Occipital lobe (tissue), 2 donors: Measurements from ENCODE around the gene LGALSL. TPM values are rescaled to one million over a fixed set of nuclear protein-coding genes. Genes with fewer than 3 reads are reported as not detected.

Experiments used
- DNase-seq: peaks from one replicate; lab custom pipeline; 2025; lab: John Stamatoyannopoulos, UW
- total RNA-seq: library from RNA; depleted of rRNA; stranded (reverse); fragments of >200 nt; gene quantifications from one replicate; pipeline ENCODE4 v1.2.3, GENCODE V29; 2014

Gene LGALSL
- total RNA-seq, 1 donor from 2014 or later, result 53.7 TPM

DNA sequence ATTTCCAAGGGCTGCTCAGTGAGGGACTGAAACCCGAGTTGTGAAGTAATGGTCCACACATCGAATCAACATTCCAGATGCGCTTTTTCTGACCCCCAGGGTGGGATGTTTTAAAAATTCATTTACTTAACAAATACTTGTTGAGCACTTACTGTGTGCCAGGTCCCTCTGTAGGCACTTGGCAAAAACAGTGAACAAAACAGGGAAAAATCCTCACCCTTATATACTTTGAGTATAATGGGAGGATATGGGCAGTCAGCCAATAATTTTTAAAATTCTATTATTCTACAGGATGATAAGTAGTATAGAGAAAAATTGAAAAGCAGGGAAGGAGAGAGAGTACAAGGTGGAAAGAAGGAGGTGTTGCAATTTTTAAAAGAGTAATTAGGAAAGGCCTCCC lies 38.9 kb downstream of the LGALSL start:
- no peak for DNase-seq

DNA sequence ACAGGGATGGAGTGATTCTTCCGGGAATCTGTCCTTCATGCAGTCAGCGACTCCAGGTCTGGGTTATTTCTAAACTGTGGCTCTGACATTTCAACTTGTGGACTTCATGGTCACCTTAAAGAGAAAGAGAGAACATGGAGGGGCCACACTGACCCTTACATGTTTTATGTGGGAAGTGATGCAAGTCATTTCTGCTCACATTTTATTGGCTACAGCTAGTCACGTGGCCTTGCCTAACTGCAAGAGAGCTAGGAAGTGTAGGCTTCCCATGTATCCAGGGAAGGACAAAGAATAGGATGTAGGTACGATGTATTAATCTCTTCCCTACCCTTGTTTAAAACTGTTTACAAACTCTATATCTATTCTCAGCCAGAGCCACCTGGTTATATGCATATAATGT lies 39.8 kb downstream of the LGALSL start:
- no peak for DNase-seq

DNA sequence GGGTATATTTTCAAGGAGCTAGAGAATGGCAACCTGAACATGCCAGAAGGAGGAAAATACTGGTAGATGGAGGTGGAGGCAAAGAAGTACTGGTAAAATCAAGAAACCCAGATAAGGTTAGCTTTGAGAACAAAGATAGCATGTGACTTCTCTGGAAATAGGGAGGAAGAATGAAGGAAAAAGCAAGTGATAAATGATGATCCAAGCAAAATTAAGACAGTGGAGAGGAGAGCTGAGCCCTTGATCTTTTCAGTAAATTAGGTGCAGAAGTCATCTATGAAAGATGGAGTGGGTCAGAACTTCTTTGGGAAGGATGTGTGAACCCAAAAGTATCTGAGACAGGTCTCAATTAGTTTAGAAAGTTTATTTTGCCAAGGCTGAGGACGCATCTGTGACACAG lies 44.5 kb downstream of the LGALSL start:
- no peak for DNase-seq

DNA sequence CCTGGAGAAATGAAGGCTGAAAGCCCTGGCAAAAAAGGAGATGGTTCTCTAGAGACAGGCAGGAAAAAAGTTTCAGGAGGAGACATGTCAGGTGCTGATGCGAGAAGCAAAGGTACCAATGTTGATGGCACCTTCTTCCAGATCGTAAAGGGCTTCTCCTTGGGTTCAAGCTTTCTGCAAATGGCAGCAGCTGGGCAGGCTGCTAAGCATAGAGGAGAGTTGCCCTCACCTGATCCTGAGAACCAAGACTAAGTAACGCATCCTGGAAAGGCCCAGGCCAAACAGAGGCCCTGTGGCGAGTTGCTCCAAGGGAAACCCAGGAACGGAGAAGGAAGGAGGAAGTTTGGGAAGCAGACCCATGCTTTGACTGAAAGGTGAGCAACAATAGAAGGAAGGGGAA lies 46.6 kb downstream of the LGALSL start:
- no peak for DNase-seq

DNA sequence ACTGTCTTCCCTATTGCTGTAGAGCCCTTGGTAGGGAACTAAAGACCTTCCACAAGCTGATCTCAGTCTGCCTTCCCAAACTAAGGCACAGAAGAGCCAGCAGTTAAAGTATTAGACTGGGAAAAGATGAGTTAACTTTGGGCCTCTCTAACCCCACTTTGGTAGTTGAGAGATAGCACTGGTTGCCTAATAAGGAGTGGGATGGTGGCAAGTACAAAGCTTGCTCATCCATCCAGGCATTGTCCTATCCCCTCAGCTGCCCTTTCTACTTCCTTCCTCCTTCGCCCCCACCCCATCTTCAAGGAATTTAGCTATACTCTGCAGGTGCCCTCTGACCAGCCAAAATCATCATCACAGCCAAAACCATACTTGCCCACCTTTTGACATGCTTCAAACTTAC lies 48.0 kb downstream of the LGALSL start:
- DNase-seq, result no peak

DNA sequence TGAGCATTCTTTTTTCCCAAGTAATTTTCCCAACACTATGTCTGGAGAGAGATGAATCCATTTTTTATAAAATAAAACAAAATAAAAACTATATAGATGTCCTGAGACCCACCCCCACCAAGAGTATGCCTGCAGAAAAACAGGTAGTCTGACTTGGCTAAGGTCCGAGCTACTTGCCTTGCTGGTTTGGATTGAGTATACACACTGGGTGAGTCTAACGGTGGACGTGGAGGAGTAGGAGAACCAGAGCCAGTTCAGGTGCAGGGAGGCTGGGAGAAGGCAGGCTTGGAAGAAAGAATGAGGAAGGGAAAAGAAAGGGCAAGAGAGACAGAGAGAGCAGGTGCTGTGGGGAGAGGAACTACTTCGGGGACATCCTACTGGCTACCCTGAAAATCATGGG lies 48.9 kb downstream of the LGALSL start:
- DNase-seq, result no peak

DNA sequence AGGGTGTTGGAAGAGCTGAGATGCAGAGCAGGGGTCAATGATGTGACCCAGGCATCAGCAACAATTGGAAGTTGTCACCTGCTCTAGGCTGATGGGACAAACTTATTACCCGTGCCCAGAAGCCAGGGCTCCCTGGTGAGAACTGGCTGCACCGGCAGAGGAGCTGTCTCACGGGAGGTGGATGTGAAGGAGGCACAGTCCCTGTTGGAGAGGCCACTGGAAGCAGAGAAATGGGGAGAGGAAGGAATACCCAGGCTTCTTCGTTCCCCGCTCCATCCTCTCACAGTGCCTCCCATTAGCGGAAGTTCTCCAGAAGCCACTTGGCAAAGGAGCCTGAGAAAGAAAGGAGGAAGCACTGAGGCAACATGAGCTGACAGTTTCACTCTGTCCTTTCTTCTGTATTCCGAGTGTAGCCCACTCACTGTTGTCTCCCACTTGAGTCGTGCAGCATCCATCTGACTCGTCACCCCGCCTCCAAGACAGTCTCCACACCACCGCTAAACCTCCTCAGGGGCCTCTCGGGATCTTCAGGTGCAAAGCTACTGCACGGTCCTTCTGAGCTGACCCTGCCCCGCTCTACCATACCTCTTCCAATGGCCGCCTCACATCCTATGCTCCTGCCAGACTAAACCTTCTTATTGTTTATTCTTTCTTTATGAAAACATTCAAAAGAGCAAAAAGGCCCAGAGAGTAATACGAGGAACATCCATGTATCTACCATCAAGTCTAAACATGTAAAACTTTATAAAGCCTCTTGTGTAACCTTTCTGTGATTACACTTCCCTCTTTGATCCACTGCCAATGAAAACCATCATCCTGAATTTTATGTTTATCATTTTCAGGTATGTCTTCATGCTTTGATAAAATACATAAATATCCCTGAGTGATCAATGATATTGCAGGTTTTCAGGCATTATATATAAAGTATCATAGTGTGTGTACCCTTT lies 51.1 kb downstream of the LGALSL start:
- DNase-seq, result no peak

DNA sequence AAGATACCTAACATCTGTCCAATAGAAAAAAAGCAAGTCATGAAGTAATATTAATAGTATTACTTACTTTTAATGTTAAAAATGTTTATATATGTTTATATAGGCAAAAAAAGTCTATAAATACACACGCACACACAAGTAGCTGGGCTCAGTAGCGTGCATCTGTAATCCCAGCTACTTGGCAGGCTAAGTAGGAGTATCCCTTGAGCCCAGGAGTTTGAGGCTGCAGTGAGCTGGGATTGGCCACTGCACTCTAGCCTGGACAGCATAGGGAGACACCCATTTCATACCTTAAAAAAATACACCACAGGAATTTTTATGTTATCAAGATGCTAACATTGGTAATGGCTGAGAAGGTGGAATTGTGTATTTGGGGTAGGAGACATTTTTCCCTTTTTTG lies 52.7 kb downstream of the LGALSL start:
- DNase-seq, result no peak

Other genes with a start within 250 kb of the LGALSL start
- gene AFTPH, start 70.2 kb downstream of the LGALSL start, total RNA-seq, result 99.5 TPM
- 8.7 TPM for gene SERTAD2, start 199.8 kb downstream of the LGALSL start, total RNA-seq